Measurements from ENCODE around the gene S100B.
"Not testable (repeated sequence)": the region's sequence is repeated elsewhere in the genome, so short reads cannot be mapped to it uniquely, and the experiment has no call there.

S100B gene

DNA sequence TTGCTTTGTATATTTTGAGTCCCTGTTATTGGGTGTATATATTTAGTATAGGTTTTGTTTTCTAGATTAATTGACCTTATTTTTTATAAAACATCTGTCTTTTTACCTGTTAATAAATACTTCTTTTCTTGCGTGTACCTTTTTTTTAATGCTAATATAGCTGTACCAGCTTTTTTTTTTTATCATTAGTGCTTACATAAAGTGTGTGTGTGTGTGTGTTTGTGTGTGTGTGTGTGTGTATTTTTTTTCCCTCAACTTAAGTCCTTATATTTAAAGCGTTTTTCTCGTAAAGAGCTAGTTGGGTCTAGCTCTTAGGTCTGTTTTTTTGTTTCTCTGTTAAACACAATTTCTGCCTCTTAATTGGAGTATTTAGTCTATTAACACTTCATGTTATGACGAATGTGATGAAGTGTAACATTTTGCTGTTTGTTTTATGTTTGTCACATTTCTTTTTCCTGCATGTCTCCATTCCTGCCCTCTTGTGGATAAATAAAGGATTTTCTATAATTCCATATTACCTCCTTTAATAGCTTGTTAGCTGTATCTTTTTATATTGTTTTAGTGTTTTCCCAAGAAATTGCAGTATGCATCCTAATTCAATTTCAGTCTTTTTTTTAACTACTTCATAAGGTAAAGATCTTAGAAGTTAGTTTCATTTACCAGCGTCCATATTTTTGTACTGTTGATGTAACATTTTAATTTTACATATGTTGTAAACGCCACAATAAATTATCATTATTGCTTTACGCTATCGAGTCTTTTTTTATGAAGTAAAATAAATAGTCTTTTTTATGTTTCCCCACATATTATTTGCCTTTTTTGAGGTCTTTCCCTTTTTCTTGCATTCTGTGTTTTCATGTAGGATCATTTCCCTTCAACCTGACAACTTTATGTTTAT, 34.9 kb upstream of the S100B start:
- Histone ChIP-seq H3K4me1 (ENCODE audit: control insufficient read depth, insufficient read depth, low read length, poor library complexity, severe bottlenecking) (peaks cover 12% of the 10 kb centered on the region), H3K27ac (ENCODE audit: low read depth, low read length, severe bottlenecking) (no peak overlapping the region), H3K4me3 (ENCODE audit: extremely low read depth, insufficient read depth, low read length, poor library complexity, severe bottlenecking) (no peak overlapping the region), H3K36me3 (ENCODE audit: control insufficient read depth, insufficient read depth, low read length) (peaks cover 63% of the 10 kb centered on the region), H3K9me3 (ENCODE audit: control insufficient read depth, low read length) (no peaks in the 10 kb centered on the region)
- no CpG with 5 or more reads among the region's 8 CpGs for WGBS, 2 experiments (ENCODE audit: insufficient coverage in 2 of 2)

DNA sequence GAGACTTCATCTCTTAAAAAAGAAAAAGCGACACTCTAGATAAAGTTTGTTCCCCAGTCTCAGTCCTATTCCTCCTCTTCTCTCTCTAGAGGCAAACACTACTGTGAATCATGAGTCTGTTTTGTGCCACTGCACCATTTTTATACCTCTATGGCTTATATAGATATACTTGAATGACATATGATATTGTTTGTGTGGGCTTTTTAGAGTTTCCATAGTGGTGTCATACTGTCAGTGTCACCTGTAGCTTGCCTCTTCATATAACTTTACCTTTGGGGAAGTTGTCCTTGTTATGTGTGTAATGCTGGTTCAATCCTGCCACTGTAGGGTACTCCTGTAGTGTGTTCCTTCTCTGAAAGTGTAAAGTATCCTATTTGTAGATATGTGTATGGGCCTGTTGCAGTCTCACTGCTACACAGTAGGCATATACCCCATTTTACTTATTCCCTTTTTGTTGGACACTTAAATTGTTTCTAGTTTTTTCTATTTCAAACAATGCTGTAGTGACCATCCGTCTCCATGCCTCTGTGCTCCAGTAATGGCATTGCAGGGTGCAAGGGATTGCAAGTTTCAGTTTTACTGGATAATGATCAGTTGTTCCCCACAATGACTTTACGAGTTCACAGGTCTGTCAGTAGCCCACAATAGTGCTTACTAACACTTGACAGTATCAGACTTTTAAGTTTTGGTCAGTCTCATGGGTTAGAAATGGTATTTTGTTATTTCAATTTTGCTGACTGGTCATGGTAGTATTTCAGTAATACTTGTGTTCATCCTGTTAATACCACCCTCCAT, 33.3 kb upstream of the S100B start:
- Histone ChIP-seq H3K4me3 (ENCODE audit: extremely low read depth, insufficient read depth, low read length, poor library complexity, severe bottlenecking) (no peak overlapping the region), H3K9me3 (ENCODE audit: control insufficient read depth, low read length) (no peaks in the 10 kb centered on the region), H3K27ac (ENCODE audit: low read depth, low read length, severe bottlenecking) (no peak overlapping the region), H3K4me1 (ENCODE audit: control insufficient read depth, insufficient read depth, low read length, poor library complexity, severe bottlenecking) (peaks cover 12% of the 10 kb centered on the region), H3K36me3 (ENCODE audit: control insufficient read depth, insufficient read depth, low read length) (peaks cover 47% of the 10 kb centered on the region)
- 100% methylated on average over 1 to 2 of the region's 3 CpGs for WGBS, 2 experiments (ENCODE audit: insufficient coverage in 2 of 2)

- Histone ChIP-seq H3K27ac (ENCODE audit: low read depth, low read length, severe bottlenecking) (no peak overlapping the region), H3K9me3 (ENCODE audit: control insufficient read depth, low read length) (no peaks in the 10 kb centered on the region), H3K4me3 (ENCODE audit: extremely low read depth, insufficient read depth, low read length, poor library complexity, severe bottlenecking) (peak overlapping the region; percentile 87), H3K36me3 (ENCODE audit: control insufficient read depth, insufficient read depth, low read length) (peaks cover 34% of the 10 kb centered on the region), H3K4me1 (ENCODE audit: control insufficient read depth, insufficient read depth, low read length, poor library complexity, severe bottlenecking) (peaks cover 12% of the 10 kb centered on the region)
- WGBS, 2 experiments (ENCODE audit: insufficient coverage in 2 of 2), result 93 to 96% methylated on average over 4 to 5 of the region's 7 CpGs
Observed at GRCh38 chr21:46636550-46637285, 31.8 kb upstream of the S100B start.

GRCh38 chr21:46636181-46636512, 31.3 kb upstream of the S100B start:
- Histone ChIP-seq H3K36me3 (ENCODE audit: control insufficient read depth, insufficient read depth, low read length) (peaks cover 28% of the 10 kb centered on the region), H3K27ac (ENCODE audit: low read depth, low read length, severe bottlenecking) (no peak overlapping the region), H3K9me3 (ENCODE audit: control insufficient read depth, low read length) (no peaks in the 10 kb centered on the region), H3K4me3 (ENCODE audit: extremely low read depth, insufficient read depth, low read length, poor library complexity, severe bottlenecking) (peak overlapping the region; percentile 87), H3K4me1 (ENCODE audit: control insufficient read depth, insufficient read depth, low read length, poor library complexity, severe bottlenecking) (peaks cover 12% of the 10 kb centered on the region)
- WGBS, 2 experiments (ENCODE audit: insufficient coverage in 2 of 2), result 56% methylated on average over 1 of the region's 8 CpGs; no CpG with 5 or more reads in 1 of the 2 experiments

- Histone ChIP-seq H3K4me3 (ENCODE audit: extremely low read depth, insufficient read depth, low read length, poor library complexity, severe bottlenecking) (peak within 1 kb of the TSS; percentile 87), H3K9me3 (ENCODE audit: control insufficient read depth, low read length) (no peaks in the 10 kb centered on the region), H3K36me3 (ENCODE audit: control insufficient read depth, insufficient read depth, low read length) (peaks cover 22% of the 10 kb centered on the region), H3K27ac (ENCODE audit: low read depth, low read length, severe bottlenecking) (peak within 1 kb of the TSS; percentile 86), H3K4me1 (ENCODE audit: control insufficient read depth, insufficient read depth, low read length, poor library complexity, severe bottlenecking) (peaks cover 12% of the 10 kb centered on the region)
- 0% methylated on average over 69 to 81 of the region's 90 CpGs for WGBS, 2 experiments (ENCODE audit: insufficient coverage in 2 of 2)
Observed at GRCh38 chr21:46635324-46636180, 30.7 kb upstream of the S100B start, which contains the start of gene PRMT2. Gene PRMT2 (plus strand): TSS chr21:46635674. CDS start chr21:46636952, 1,278 bp downstream.

DNA sequence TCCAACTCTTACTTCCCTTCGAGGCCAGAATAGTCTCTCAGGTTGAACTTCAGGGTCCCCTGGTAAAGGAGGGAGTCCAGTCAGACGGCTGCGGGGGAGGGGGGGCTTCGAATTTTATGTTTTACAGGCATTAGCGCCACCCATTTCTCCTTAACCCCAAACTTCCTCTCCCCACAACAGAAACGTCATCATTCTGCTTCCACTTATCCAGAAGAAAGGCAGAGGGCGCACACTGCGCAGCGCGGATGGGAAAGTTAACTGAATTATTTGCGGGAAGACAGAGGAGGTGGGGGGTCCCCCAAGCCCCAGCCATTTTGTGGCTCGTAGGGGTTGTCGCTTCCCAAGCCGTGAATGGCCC, 30.1 kb upstream of the S100B start:
- Histone ChIP-seq H3K4me1 (ENCODE audit: control insufficient read depth, insufficient read depth, low read length, poor library complexity, severe bottlenecking) (peaks cover 12% of the 10 kb centered on the region), H3K4me3 (ENCODE audit: extremely low read depth, insufficient read depth, low read length, poor library complexity, severe bottlenecking) (peak overlapping the region; percentile 87), H3K27ac (ENCODE audit: low read depth, low read length, severe bottlenecking) (peak overlapping the region; percentile 86), H3K36me3 (ENCODE audit: control insufficient read depth, insufficient read depth, low read length) (peaks cover 16% of the 10 kb centered on the region), H3K9me3 (ENCODE audit: control insufficient read depth, low read length) (no peaks in the 10 kb centered on the region)
- 0 to 18% methylated on average over 3 to 8 of the region's 14 CpGs for WGBS, 2 experiments (ENCODE audit: insufficient coverage in 2 of 2)

GRCh38 chr21:46634427-46634826, 29.5 kb upstream of the S100B start:
- H3K4me3 ChIP-seq (ENCODE audit: extremely low read depth, insufficient read depth, low read length, poor library complexity, severe bottlenecking), result peak overlapping the region; percentile 87
- 93 to 98% methylated on average over 8 of the region's 8 CpGs for WGBS, 2 experiments (ENCODE audit: insufficient coverage in 2 of 2)
- peaks cover 12% of the 10 kb centered on the region for H3K4me1 ChIP-seq (ENCODE audit: control insufficient read depth, insufficient read depth, low read length, poor library complexity, severe bottlenecking)
- peaks cover 16% of the 10 kb centered on the region for H3K36me3 ChIP-seq (ENCODE audit: control insufficient read depth, insufficient read depth, low read length)
- peak overlapping the region; percentile 86 for H3K27ac ChIP-seq (ENCODE audit: low read depth, low read length, severe bottlenecking)
- no peaks in the 10 kb centered on the region for H3K9me3 ChIP-seq (ENCODE audit: control insufficient read depth, low read length)

DNA sequence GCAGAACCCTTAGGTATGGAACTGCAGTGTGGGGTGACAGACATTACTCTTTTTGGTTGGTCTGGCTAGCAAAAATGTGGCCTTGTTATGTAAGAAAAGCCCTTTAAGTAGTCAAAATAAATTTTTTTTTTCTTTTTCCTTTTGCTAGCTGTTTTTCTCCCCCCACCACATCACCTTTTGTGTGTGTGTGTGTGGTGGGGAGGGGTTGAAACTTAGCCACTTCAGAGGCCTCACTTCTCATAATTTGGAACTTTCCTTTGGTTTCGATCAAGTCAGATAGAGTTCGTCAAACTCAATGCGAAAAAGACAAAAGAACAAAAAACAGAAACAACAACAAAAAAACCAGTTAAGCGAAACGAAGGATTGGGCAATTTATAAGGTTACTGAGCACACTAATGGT, 28.7 kb upstream of the S100B start:
- no peaks in the 10 kb centered on the region for H3K9me3 ChIP-seq (ENCODE audit: control insufficient read depth, low read length)
- H3K4me3 ChIP-seq (ENCODE audit: extremely low read depth, insufficient read depth, low read length, poor library complexity, severe bottlenecking), result no peak overlapping the region
- H3K4me1 ChIP-seq (ENCODE audit: control insufficient read depth, insufficient read depth, low read length, poor library complexity, severe bottlenecking), result peaks cover 12% of the 10 kb centered on the region
- no CpG with 5 or more reads among the region's 5 CpGs for WGBS, 2 experiments (ENCODE audit: insufficient coverage in 2 of 2)
- H3K27ac ChIP-seq (ENCODE audit: low read depth, low read length, severe bottlenecking), result no peak overlapping the region
- peaks cover 16% of the 10 kb centered on the region for H3K36me3 ChIP-seq (ENCODE audit: control insufficient read depth, insufficient read depth, low read length)

- not testable (repeated sequence) for H3K4me3 ChIP-seq (ENCODE audit: extremely low read depth, insufficient read depth, low read length, poor library complexity, severe bottlenecking); H3K27ac ChIP-seq (ENCODE audit: low read depth, low read length, severe bottlenecking); H3K36me3 ChIP-seq (ENCODE audit: control insufficient read depth, insufficient read depth, low read length); H3K4me1 ChIP-seq (ENCODE audit: control insufficient read depth, insufficient read depth, low read length, poor library complexity, severe bottlenecking)
- peaks cover 12% of the 10 kb centered on the region for H3K9me3 ChIP-seq (ENCODE audit: control insufficient read depth, low read length)
- 89 to 100% methylated on average over 1 of the region's 2 CpGs for WGBS, 2 experiments (ENCODE audit: insufficient coverage in 2 of 2)
Observed at GRCh38 chr21:46630915-46631314, 26.0 kb upstream of the S100B start.

DNA sequence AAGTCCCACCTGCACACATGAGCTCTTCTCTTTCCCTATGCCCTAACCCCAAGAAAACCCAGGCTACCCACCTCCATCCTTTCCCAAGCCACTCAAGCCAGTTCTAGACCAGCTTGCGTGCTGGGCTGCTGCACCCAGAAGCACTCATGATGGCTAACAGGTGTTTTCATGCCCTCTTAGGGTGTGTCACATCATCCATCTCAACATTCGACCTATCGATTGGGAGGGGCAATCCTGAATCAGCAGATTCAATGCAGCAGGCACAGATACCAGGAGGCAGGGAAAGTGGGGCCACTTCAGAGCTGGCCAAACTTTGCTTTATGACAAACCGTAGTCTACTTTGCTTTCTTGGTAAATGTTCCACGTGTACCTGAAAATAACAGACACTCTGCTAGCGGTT, 24.0 kb upstream of the S100B start:
- WGBS, 2 experiments (ENCODE audit: insufficient coverage in 2 of 2), result 86 to 95% methylated on average over 6 of the region's 6 CpGs
- Histone ChIP-seq H3K27ac (ENCODE audit: low read depth, low read length, severe bottlenecking) (no peak overlapping the region), H3K36me3 (ENCODE audit: control insufficient read depth, insufficient read depth, low read length) (no peaks in the 10 kb centered on the region), H3K4me1 (ENCODE audit: control insufficient read depth, insufficient read depth, low read length, poor library complexity, severe bottlenecking) (no peaks in the 10 kb centered on the region), H3K9me3 (ENCODE audit: control insufficient read depth, low read length) (peaks cover 21% of the 10 kb centered on the region), H3K4me3 (ENCODE audit: extremely low read depth, insufficient read depth, low read length, poor library complexity, severe bottlenecking) (no peak overlapping the region)

All from mesodermal cell (in vitro differentiated cells).